ENCODE data around the gene PDCL2.
"Not testable (repeated sequence)": the region's sequence is repeated elsewhere in the genome, so short reads cannot be mapped to it uniquely, and the experiment has no call there.

Gene PDCL2

GRCh38 chr4:55608591-55608990 lies 16.5 kb upstream of the PDCL2 start:
- H3K4me3 ChIP-seq (ENCODE audit: low read depth, low read length), result no peak overlapping the region
- no peaks in the 10 kb centered on the region for H3K27me3 ChIP-seq (replicated peaks)
- H3K27ac ChIP-seq, result no peak overlapping the region
- no peak for DNase-seq
- in situ Hi-C loops (cut with HindIII; ENCODE audit: low pct_ligation_motif_present, low sequenced_read_pairs), result no loop called here
- no peaks in the 10 kb centered on the region for H3K36me3 ChIP-seq (replicated peaks)
- TF ChIP-seq CTCF (IDR thresholded peaks at IDR 0.05; ENCODE audit: low read depth, low read length, missing control alignments), result no peak

DNA sequence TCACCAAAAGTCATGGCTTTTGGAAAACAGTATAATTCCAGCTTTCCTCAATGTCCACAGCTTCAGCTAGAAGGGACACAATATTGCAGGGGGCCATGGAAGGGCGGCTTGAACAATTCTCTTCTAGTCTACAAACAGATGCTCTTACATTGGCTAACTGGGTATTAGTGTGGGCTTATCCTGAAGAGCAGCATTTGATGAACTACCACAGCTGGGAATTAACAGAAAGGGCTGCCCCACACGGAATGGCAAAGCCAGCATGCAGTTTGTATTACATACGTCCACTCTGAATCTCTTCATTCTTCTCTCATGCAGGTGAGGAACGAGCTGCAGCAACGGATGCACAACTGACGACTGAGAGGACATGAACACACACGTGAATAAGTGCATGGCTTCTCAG lies 13.0 kb upstream of the PDCL2 start:
- in situ Hi-C loops (cut with HindIII; ENCODE audit: low pct_ligation_motif_present, low sequenced_read_pairs), result no loop called here
- H3K36me3 ChIP-seq (replicated peaks), result no peaks in the 10 kb centered on the region
- TF ChIP-seq CTCF (IDR thresholded peaks at IDR 0.05; ENCODE audit: low read depth, low read length, missing control alignments), result no peak

DNA sequence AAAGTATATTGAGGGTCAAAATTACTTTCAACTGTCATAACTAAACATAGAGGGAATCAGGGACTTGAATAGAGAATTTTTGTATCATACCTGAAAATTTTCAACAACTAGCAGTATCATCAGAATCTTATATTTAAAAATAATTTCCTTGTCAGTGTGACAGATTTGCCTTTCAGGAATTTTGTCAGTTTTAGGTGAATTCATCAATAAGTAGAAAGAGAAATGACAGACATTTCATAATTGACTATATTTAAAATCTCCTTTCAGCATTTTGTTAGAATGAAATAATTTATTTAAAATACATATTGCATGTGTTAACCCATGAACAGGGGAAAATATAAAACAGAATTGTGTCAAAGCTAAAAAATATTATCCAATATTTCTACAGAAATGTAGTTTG lies 8.6 kb upstream of the PDCL2 start:
- Histone ChIP-seq H3K27ac (no peak overlapping the region), H3K36me3 (replicated peaks) (no peaks in the 10 kb centered on the region), H3K27me3 (replicated peaks) (no peaks in the 10 kb centered on the region), H3K4me3 (ENCODE audit: low read depth, low read length) (no peak overlapping the region)
- no peak for DNase-seq
- in situ Hi-C loops (cut with HindIII; ENCODE audit: low pct_ligation_motif_present, low sequenced_read_pairs), result no loop called here
- TF ChIP-seq CTCF (IDR thresholded peaks at IDR 0.05; ENCODE audit: low read depth, low read length, missing control alignments), result no peak

More for the DNA sequence above, 13.0 kb upstream of the PDCL2 start:
- no peak for DNase-seq
- Histone ChIP-seq H3K27me3 (replicated peaks) (no peaks in the 10 kb centered on the region), H3K4me3 (ENCODE audit: low read depth, low read length) (no peak overlapping the region), H3K27ac (no peak overlapping the region)

DNA sequence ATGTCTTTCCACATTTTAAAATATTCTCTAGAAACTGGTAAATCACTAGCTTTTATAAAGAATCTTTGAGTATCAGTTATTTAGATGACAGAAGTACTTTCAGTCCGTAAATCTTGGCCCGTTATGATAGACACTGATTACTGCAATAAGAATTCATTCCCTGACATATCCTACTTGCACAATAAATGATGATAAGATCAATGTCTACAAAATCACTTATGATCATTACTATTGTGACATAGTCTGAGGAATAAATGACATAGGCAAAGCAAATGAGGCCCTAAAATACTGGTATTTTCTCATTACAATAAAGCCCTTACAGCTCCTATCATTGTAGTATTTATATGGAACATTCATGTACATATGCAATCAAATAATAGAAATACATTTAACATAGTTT lies 6.6 kb upstream of the PDCL2 start:
- in situ Hi-C loops (cut with HindIII; ENCODE audit: low pct_ligation_motif_present, low sequenced_read_pairs), result no loop called here
- H3K36me3 ChIP-seq (replicated peaks), result no peaks in the 10 kb centered on the region
- no peak for TF ChIP-seq CTCF (IDR thresholded peaks at IDR 0.05; ENCODE audit: low read depth, low read length, missing control alignments)

DNA sequence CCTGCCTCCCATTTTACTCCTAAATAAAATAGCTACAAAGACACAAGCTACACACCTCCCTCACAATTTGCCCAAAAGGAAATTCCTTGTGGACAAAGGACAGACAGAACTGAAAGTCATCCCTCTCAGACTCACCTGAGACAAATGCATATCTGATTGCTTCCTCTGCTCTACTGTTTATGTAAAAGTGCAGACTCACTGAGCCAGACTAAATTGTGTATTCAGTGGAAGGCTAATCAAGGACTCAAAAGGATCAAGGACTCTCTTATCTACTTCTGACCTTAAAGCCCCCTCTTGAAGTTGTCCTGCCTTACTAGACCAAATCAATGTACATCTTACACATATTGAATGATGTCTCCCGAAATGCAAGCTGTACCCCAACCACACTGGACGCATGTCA lies 3.9 kb downstream of the PDCL2 start:
- TF ChIP-seq CTCF (IDR thresholded peaks at IDR 0.05; ENCODE audit: low read depth, low read length, missing control alignments), result no peak
- no peak overlapping the region for H3K4me3 ChIP-seq (ENCODE audit: low read depth, low read length)
- no peak overlapping the region for H3K27ac ChIP-seq
- in situ Hi-C loops (cut with HindIII; ENCODE audit: low pct_ligation_motif_present, low sequenced_read_pairs), result no loop called here
- DNase-seq, result no peak
- H3K27me3 ChIP-seq (replicated peaks), result no peaks in the 10 kb centered on the region
- H3K36me3 ChIP-seq (replicated peaks), result no peaks in the 10 kb centered on the region

More for the DNA sequence above, 6.6 kb upstream of the PDCL2 start:
- no peak overlapping the region for H3K27ac ChIP-seq
- no peak overlapping the region for H3K4me3 ChIP-seq (ENCODE audit: low read depth, low read length)
- DNase-seq, result no peak
- no peaks in the 10 kb centered on the region for H3K27me3 ChIP-seq (replicated peaks)

DNA sequence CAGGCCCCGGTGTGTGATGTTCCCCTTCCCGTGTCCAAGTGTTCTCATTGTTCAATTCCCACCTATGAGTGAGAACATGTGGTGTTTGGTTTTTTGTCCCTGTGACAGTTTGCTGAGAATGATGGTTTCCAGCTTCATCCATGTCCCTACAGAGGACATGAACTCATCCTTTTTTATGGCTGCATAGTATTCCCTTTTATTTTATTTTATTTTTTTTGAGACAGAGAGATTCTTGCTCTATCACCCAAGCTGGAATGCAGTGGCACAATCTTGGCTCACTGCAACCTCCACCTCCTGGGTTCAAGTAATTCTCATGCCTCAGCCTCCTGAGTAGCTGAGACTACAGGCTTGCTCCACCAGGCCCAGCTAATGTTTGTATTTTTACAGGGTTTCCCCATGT lies 9.3 kb downstream of the PDCL2 start:
- H3K27me3 ChIP-seq (replicated peaks); H3K4me3 ChIP-seq (ENCODE audit: low read depth, low read length); H3K36me3 ChIP-seq (replicated peaks); DNase-seq; in situ Hi-C loops (cut with HindIII; ENCODE audit: low pct_ligation_motif_present, low sequenced_read_pairs); H3K27ac ChIP-seq: not testable (repeated sequence)

All from brain microvascular endothelial cell (primary cell).